Transverse colon (tissue), 4 donors: ENCODE results near the gene DRD2.

Source experiments
- POLR2A ChIP-seq: fragments of 450-650 bp; IDR thresholded peaks from one replicate; pipeline ENCODE4 v1.6.1; 2016; ENCODE audit warnings: antibody characterized with exemption, mild to moderate bottlenecking, moderate library complexity
- POLR2AphosphoS5 ChIP-seq, 3 donors: sonication (generic); formaldehyde crosslinking; IDR thresholded peaks; one replicate each; pipeline ENCODE4 v1.6.1; 2016; ENCODE audit warnings: antibody characterized with exemption in 3 of 3
- TF ChIP-seq, protein P1 (sequence below), 5 experiments: fragments of 200-600 bp in 3 of 5; fragments of 450-650 bp in 2 of 5; sonication (generic) in 3 of 5; IDR thresholded peaks; 1 replicate in 2 of 5; 2 replicates in 3 of 5; pipeline ENCODE4 v1.5.1; 2016 to 2017; ENCODE audit warnings: antibody characterized with exemption in 5 of 5, inconsistent platforms in 3 of 5, mild to moderate bottlenecking in 2 of 5, moderate library complexity in 1 of 5

DNA sequence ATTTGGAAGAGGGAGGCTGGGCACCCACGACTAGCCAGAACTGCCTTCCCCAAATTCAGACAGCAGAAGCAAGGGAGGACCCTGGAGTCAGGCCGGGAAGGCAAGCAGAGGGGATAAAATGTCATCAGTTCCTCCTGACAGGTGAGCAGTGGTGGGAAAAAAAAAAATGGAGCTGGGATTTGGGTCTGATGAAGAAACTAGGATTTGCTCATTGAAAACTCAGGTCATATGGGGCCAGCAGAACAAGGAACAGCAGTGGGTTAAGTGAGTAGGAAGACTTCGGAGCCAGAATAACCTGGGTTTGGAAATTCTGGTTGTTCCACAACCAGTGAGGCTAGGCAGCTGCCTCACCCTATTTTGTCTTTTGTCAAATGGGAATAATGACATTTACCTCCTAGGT, 28.9 kb upstream of the DRD2 start:
- TF ChIP-seq, protein P1, sequence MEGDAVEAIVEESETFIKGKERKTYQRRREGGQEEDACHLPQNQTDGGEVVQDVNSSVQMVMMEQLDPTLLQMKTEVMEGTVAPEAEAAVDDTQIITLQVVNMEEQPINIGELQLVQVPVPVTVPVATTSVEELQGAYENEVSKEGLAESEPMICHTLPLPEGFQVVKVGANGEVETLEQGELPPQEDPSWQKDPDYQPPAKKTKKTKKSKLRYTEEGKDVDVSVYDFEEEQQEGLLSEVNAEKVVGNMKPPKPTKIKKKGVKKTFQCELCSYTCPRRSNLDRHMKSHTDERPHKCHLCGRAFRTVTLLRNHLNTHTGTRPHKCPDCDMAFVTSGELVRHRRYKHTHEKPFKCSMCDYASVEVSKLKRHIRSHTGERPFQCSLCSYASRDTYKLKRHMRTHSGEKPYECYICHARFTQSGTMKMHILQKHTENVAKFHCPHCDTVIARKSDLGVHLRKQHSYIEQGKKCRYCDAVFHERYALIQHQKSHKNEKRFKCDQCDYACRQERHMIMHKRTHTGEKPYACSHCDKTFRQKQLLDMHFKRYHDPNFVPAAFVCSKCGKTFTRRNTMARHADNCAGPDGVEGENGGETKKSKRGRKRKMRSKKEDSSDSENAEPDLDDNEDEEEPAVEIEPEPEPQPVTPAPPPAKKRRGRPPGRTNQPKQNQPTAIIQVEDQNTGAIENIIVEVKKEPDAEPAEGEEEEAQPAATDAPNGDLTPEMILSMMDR (IDR thresholded peaks at IDR 0.05), result no peak
- TF ChIP-seq POLR2AphosphoS5 (IDR thresholded peaks at IDR 0.05) (no peak), POLR2A (no peak)
